Uterus (tissue), 4 donors: Measurements from ENCODE around the gene PRKCD. TPM values are rescaled to one million over a fixed set of nuclear protein-coding genes. Genes with fewer than 3 reads are reported as not detected.

Experiments
- DNase-seq, 2 donors: peaks; one replicate each; pipeline ENCODE4 v3.0.0-alpha.2; 2019 to 2020
- H3K27ac ChIP-seq, 2 donors: fragments of 200-600 bp; sonication (generic); 1 replicate in 1 of 2; 2 replicates in 1 of 2; pipeline ENCODE4 v1.5.1; 2016 to 2018
- H3K27me3 ChIP-seq, 2 donors: fragments of 200-600 bp; sonication (generic); one replicate each; pipeline ENCODE4 v1.5.1; 2018 to 2019; ENCODE audit warnings: control low read depth in 1 of 2
- H3K36me3 ChIP-seq, 2 donors: fragments of 200-600 bp; sonication (generic); one replicate each; pipeline ENCODE4 v1.5.1; 2019; ENCODE audit warnings: control low read depth in 1 of 2
- H3K4me1 ChIP-seq, 2 donors: fragments of 200-600 bp; sonication (generic); one replicate each; pipeline ENCODE4 v1.5.1; 2018 to 2019; ENCODE audit warnings: control low read depth in 1 of 2
- H3K4me3 ChIP-seq, 2 donors: fragments of 200-600 bp; sonication (generic); 1 replicate in 1 of 2; 2 replicates in 1 of 2; pipeline ENCODE4 v1.5.1; 2018 to 2019; ENCODE audit warnings: mild to moderate bottlenecking in 1 of 2
- H3K9me3 ChIP-seq, 2 donors: fragments of 200-600 bp; sonication (generic); one replicate each; pipeline ENCODE4 v1.5.1; 2019; ENCODE audit warnings: control low read depth in 1 of 2
- CTCF ChIP-seq, 4 experiments: fragments of 200-600 bp in 2 of 4; fragments of 450-650 bp in 2 of 4; sonication (generic) in 2 of 4; IDR thresholded peaks; one replicate each; pipeline ENCODE4 v1.5.1; 2016 to 2019; ENCODE audit warnings: antibody characterized with exemption in 4 of 4, mild to moderate bottlenecking in 2 of 4, moderate library complexity in 1 of 4
- POLR2A ChIP-seq, 2 donors: fragments of 450-650 bp; IDR thresholded peaks; one replicate each; pipeline ENCODE4 v1.6.1; 2016; ENCODE audit warnings: antibody characterized with exemption in 2 of 2, mild to moderate bottlenecking in 1 of 2, moderate library complexity in 1 of 2
- intact Hi-C: fragments of 100-400 bp; cut with DNase I; formaldehyde crosslinking; loops from one replicate; pipeline ENCODE4 v1.15.1; 2023; ENCODE audit warnings: low total_unique reads
- total RNA-seq, 4 donors: library from RNA; depleted of rRNA in 3 of 4; stranded (reverse); fragments of >200 nt in 3 of 4; gene quantifications; one replicate each; pipeline versions ENCODE4 v1.1.0 to v1.2.4, GENCODE V29; 2014 to 2023
- donor health status: DM: yes; HTN: yes; CAD: no.

The PRKCD gene
- total RNA-seq, 4 donors from 2014 or later = under 0.01 to 16.8 (median 12.6) TPM

- Histone ChIP-seq H3K9me3 (no peaks in the 10 kb centered on the region), H3K36me3 (no peaks in the 10 kb centered on the region), H3K27me3 (no peaks in the 10 kb centered on the region), H3K4me3 (no peak overlapping the region), H3K27ac (no peak overlapping the region), H3K4me1 (no peaks in the 10 kb centered on the region)
- no peak for DNase-seq
- intact Hi-C loops = no loop called here
- TF ChIP-seq POLR2A (IDR thresholded peaks at IDR 0.05) (no peak), CTCF (IDR thresholded peaks at IDR 0.05) (no peak)
Measured at GRCh38 chr3:53167418-53168174, 6.6 kb downstream of the PRKCD start.

- TF ChIP-seq CTCF (IDR thresholded peaks at IDR 0.05) = no peak
- no peak for TF ChIP-seq POLR2A (IDR thresholded peaks at IDR 0.05)
- H3K36me3 ChIP-seq = no peaks in the 10 kb centered on the region
- H3K9me3 ChIP-seq = no peaks in the 10 kb centered on the region
- no peak overlapping the region for H3K27ac ChIP-seq
- no peak overlapping the region for H3K4me3 ChIP-seq
- no peaks in the 10 kb centered on the region for H3K4me1 ChIP-seq
- intact Hi-C loops = no loop called here
- H3K27me3 ChIP-seq = no peaks in the 10 kb centered on the region
- no peak for DNase-seq
Measured at GRCh38 chr3:53168175-53168923, 7.3 kb downstream of the PRKCD start.

GRCh38 chr3:53169045-53169831, 8.2 kb downstream of the PRKCD start:
- no peaks in the 10 kb centered on the region for H3K27me3 ChIP-seq
- H3K9me3 ChIP-seq = no peaks in the 10 kb centered on the region
- DNase-seq = no peak
- no peaks in the 10 kb centered on the region for H3K4me1 ChIP-seq
- H3K36me3 ChIP-seq = no peaks in the 10 kb centered on the region
- no peak overlapping the region for H3K4me3 ChIP-seq
- TF ChIP-seq POLR2A (IDR thresholded peaks at IDR 0.05) (no peak), CTCF (IDR thresholded peaks at IDR 0.05) (no peak)
- no peak overlapping the region for H3K27ac ChIP-seq
- intact Hi-C loops = no loop called here

- H3K4me1 ChIP-seq = no peaks in the 10 kb centered on the region
- DNase-seq = no peak
- H3K9me3 ChIP-seq = no peaks in the 10 kb centered on the region
- intact Hi-C loops = no loop called here
- no peaks in the 10 kb centered on the region for H3K27me3 ChIP-seq
- H3K36me3 ChIP-seq = no peaks in the 10 kb centered on the region
- TF ChIP-seq CTCF (IDR thresholded peaks at IDR 0.05) = no peak
- no peak for TF ChIP-seq POLR2A (IDR thresholded peaks at IDR 0.05)
- no peak overlapping the region for H3K27ac ChIP-seq
- H3K4me3 ChIP-seq = no peak overlapping the region
Measured at GRCh38 chr3:53169832-53170324, 8.9 kb downstream of the PRKCD start.
